ENCODE measurements around the gene MYL5.

Gene MYL5

DNA sequence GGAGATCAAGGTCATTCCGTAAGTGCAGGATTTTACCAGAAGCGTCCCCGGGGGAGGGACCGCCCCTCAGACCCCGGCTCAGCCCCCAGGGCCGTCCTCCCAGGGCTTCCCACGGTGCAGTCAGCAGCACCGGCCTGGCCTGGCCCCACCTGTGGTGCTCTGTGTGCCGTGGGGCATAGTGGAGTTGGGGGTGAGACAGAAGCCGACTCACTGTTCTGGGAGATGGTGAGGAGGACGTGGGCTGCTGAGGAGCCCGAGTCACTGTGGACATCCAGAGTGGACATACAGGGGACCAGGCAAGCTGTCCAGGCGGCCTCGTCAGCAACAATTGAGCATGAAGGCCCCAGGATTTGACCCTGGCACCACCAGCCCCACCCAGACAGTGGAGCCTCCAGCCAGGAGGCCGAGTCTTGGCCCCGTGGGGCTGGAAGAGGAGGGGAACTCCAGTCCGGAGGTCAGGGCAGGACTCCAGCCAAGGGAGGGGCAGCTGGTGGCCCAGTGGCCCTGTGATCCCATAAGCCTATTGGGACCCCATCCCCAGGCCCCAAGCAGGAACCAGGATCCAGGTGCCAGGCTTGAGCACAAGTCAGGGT is 19.4 kb upstream of the MYL5 start:
- DNase-seq (ENCODE audit: low read depth): no peak
- no peak for TF ChIP-seq CTCF (conservative IDR thresholded peaks at IDR 0.05; ENCODE audit: low read depth, low read length)
- no peak overlapping the region for H3K4me3 ChIP-seq (ENCODE audit: low read depth, low read length)

GRCh38 chr4:655464-656151 is 18.7 kb upstream of the MYL5 start:
- TF ChIP-seq CTCF (conservative IDR thresholded peaks at IDR 0.05; ENCODE audit: low read depth, low read length): no peak
- H3K4me3 ChIP-seq (ENCODE audit: low read depth, low read length): no peak overlapping the region
- no peak for DNase-seq (ENCODE audit: low read depth)

DNA sequence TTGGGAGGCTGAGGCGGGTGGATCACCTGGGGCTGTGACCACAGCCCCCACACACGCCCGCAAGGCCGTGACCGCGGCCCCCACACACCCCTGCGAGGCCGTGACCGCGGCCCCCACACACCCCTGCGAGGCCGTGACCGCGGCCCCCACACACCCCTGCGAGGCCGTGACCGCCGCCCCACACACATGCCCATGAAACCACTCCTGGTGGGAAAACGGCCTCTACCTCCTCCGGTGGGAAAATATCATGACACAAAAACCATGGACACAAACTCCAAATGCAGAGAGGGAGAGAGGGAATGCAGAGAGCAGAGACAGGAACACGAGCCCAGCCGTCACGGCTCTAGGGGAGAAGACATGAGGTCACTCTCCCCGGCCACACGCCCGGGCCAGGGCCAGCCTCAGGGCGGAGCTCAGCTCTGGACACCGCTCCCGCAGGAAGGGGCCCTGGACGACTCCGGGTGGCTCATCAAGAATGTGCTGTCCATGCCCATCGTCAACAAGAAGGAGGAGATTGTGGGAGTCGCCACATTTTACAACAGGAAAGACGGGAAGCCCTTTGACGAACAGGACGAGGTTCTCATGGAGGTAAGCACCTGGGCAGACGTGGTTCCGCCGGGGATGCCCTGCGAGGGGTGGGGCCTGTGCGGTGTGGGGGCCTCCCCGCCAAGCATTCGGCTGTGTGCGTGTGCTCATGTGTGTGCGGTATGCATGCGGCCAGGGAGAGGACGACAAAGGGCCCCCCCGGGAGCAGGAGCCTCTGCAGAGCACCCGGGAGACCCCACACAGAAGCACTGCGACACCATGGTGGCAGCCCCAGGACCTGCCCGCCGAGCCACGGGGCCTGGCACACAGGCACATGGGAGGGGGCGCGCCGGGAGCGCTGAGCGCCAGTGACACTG is 17.7 kb upstream of the MYL5 start:
- no peak for TF ChIP-seq CTCF (conservative IDR thresholded peaks at IDR 0.05; ENCODE audit: low read depth, low read length)
- H3K4me3 ChIP-seq (ENCODE audit: low read depth, low read length): no peak overlapping the region
- no peak for DNase-seq (ENCODE audit: low read depth)

DNA sequence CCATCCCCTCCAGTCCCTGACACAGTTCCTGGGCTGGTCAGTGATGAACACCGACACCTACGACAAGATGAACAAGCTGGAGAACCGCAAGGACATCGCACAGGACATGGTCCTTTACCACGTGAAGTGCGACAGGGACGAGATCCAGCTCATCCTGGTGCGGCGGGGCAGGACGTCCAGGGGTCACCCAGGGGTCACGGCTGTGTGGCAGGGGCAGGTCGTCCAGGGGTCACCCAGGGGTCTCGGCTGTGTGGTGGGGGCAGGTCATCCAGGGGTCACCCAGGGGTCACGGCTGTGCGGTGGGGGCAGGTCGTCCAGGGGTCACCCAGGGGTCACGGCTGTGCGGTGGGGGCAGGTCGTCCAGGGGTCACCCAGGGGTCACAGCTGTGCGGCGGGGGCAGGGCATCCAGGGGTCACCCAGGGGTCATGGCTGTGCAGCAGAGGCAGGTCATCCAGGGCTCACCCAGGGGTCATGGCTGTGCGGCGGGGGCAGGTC is 17.0 kb upstream of the MYL5 start:
- no peak for TF ChIP-seq CTCF (conservative IDR thresholded peaks at IDR 0.05; ENCODE audit: low read depth, low read length)
- no peak overlapping the region for H3K4me3 ChIP-seq (ENCODE audit: low read depth, low read length)
- DNase-seq (ENCODE audit: low read depth): no peak

- TF ChIP-seq CTCF (conservative IDR thresholded peaks at IDR 0.05; ENCODE audit: low read depth, low read length): no peak
- DNase-seq (ENCODE audit: low read depth): no peak
- H3K4me3 ChIP-seq (ENCODE audit: low read depth, low read length): no peak overlapping the region
Observed at GRCh38 chr4:657834-658667, 16.3 kb upstream of the MYL5 start.

All from choroid plexus epithelial cell (primary cell).